OCI-LY7 (cell line): ENCODE measurements around the gene PTPRE. TPM values are rescaled to one million over a fixed set of nuclear protein-coding genes. Genes with fewer than 3 reads are reported as not detected.

Experiments used
- BruUV-seq: library from RNA; stranded (reverse); fragments of 400-500 nt; replicated peaks from 2 replicates; lab custom pipeline; 2021; lab: Mats Ljungman, UMichigan
- CTCF ChIA-PET: fragments of 300-600 bp; sonication (Branson Sonifier 250); formaldehyde crosslinking; loops from one replicate; lab custom pipeline; 2022; ENCODE audit warnings: antibody characterized with exemption; ENCODE audit not compliant: unreplicated experiment; lab: Charles Lee
- POLR2A ChIA-PET: fragments of 300-600 bp; sonication (Branson Sonifier 250); formaldehyde crosslinking; loops from one replicate; lab custom pipeline; 2022; ENCODE audit warnings: antibody characterized with exemption; lab: Charles Lee
- DNase-seq: peaks from one replicate; pipeline ENCODE4 v3.0.0-alpha.2; 2015; ENCODE audit warnings: low spot score
- H2AFZ ChIP-seq: fragments of 200-600 bp; sonication (generic), shearing (Covaris generic); 2 replicates; pipeline ENCODE4 v1.6.1; 2014; ENCODE audit warnings: mild to moderate bottlenecking, antibody characterized with exemption, low read length, moderate library complexity
- H3K27ac ChIP-seq: fragments of 200-600 bp; sonication (generic); 2 replicates; pipeline ENCODE4 v1.5.1; 2014; ENCODE audit warnings: mixed run types, low read depth, mild to moderate bottlenecking, moderate library complexity, low read length, inconsistent platforms; ENCODE audit not compliant: poor library complexity, severe bottlenecking
- H3K36me3 ChIP-seq: fragments of 200-600 bp; sonication (generic); 2 replicates; pipeline ENCODE4 v1.6.1; 2014; ENCODE audit warnings: mild to moderate bottlenecking, antibody characterized with exemption, low read length, moderate library complexity, mixed read lengths; ENCODE audit not compliant: insufficient read depth
- H3K4me1 ChIP-seq: fragments of 200-600 bp; sonication (generic); 2 replicates; pipeline ENCODE4 v1.5.1; 2014; ENCODE audit warnings: mild to moderate bottlenecking, low read length; ENCODE audit not compliant: insufficient read depth, poor library complexity, severe bottlenecking
- H3K4me2 ChIP-seq: fragments of 200-600 bp; sonication (generic); 2 replicates; pipeline ENCODE4 v1.6.1; 2014; ENCODE audit warnings: mild to moderate bottlenecking, low read length
- H3K4me3 ChIP-seq: fragments of 200-600 bp; sonication (generic); 2 replicates; pipeline ENCODE4 v1.5.1; 2014; ENCODE audit warnings: mild to moderate bottlenecking, low read depth, low read length; ENCODE audit not compliant: poor library complexity, severe bottlenecking
- H3K79me2 ChIP-seq: fragments of 200-600 bp; sonication (generic); 2 replicates; pipeline ENCODE4 v1.6.1; 2016; ENCODE audit warnings: low read depth, mild to moderate bottlenecking, low read length, moderate library complexity, mixed read lengths; ENCODE audit not compliant: insufficient read depth
- H3K9me2 ChIP-seq: fragments of 200-600 bp; sonication (generic); 2 replicates; pipeline ENCODE4 v1.6.1; 2016; ENCODE audit warnings: mild to moderate bottlenecking, low read length, mixed read lengths; ENCODE audit not compliant: insufficient read depth
- H3K9me3 ChIP-seq: fragments of 200-600 bp; sonication (generic); 2 replicates; pipeline ENCODE4 v1.6.1; 2014; ENCODE audit warnings: mild to moderate bottlenecking, mixed run types, low read length, mixed read lengths
- H4K20me1 ChIP-seq: fragments of 200-600 bp; sonication (generic); 2 replicates; pipeline ENCODE4 v1.6.1; 2014; ENCODE audit warnings: mild to moderate bottlenecking, antibody characterized with exemption, low read length, moderate library complexity, mixed read lengths; ENCODE audit not compliant: insufficient read depth
- EZH2phosphoT487 ChIP-seq: fragments of 200-600 bp; sonication (generic); IDR thresholded peaks from 2 replicates; pipeline ENCODE4 v1.6.1; 2018; ENCODE audit warnings: low read depth, borderline replicate concordance, mild to moderate bottlenecking, mixed run types, antibody characterized with exemption, low read length, moderate library complexity, mixed read lengths
- intact Hi-C: fragments of 100-400 bp; cut with micrococcal nuclease; formaldehyde crosslinking; loops from one replicate; pipeline ENCODE4 v1.10.0; 2022; ENCODE audit not compliant: unreplicated experiment
- total RNA-seq, 2 experiments: library from RNA; depleted of rRNA in 1 of 2; stranded (reverse); fragments of >200 nt in 1 of 2; shearing (Covaris generic) in 1 of 2; gene quantifications; 2 replicates each; pipeline ENCODE4 v1.2.3, GENCODE V29; 2014 to 2022
- TF ChIP-seq, protein P1 (sequence below): fragments of 200-600 bp; sonication (generic); conservative IDR thresholded peaks from 2 replicates; pipeline ENCODE4 v1.5.1; 2014; ENCODE audit warnings: mild to moderate bottlenecking, antibody characterized with exemption, low read length, moderate library complexity, mixed read lengths

The PTPRE gene
- total RNA-seq, 2 experiments from 2014 or later: 6.8 to 8.3 TPM

DNA sequence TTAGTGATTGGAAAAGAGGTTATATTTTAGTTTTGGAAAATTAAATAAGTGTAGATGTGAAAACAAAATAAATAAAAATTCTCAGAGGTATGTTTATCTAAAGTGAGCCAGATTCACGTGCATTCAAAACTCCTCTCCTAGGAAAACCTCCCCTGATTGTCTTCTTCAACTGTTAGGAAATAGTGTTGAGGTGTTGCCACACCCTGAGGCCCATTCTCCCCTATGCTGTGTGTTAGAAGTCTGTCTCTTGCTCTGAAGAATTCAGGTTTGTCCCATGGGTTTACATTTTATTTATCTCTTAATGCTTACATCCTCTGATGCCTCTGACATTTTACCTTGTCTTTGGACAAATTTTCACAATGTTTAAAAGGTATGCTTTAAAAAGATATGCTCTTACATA lies 40.3 kb downstream of the PTPRE start:
- Histone ChIP-seq H3K4me1 (peaks cover 16% of the 10 kb centered on the region), H2AFZ (no peak overlapping the region), H3K9me2 (no peaks in the 10 kb centered on the region), H3K4me3 (no peak overlapping the region), H3K79me2 (no peaks in the 10 kb centered on the region), H3K4me2 (no peak overlapping the region), H4K20me1 (no peaks in the 10 kb centered on the region), H3K36me3 (no peaks in the 10 kb centered on the region), H3K9me3 (no peaks in the 10 kb centered on the region), H3K27ac (no peak overlapping the region)
- CTCF ChIA-PET: no interaction called here
- TF ChIP-seq EZH2phosphoT487: no peak
- TF ChIP-seq, protein P1, sequence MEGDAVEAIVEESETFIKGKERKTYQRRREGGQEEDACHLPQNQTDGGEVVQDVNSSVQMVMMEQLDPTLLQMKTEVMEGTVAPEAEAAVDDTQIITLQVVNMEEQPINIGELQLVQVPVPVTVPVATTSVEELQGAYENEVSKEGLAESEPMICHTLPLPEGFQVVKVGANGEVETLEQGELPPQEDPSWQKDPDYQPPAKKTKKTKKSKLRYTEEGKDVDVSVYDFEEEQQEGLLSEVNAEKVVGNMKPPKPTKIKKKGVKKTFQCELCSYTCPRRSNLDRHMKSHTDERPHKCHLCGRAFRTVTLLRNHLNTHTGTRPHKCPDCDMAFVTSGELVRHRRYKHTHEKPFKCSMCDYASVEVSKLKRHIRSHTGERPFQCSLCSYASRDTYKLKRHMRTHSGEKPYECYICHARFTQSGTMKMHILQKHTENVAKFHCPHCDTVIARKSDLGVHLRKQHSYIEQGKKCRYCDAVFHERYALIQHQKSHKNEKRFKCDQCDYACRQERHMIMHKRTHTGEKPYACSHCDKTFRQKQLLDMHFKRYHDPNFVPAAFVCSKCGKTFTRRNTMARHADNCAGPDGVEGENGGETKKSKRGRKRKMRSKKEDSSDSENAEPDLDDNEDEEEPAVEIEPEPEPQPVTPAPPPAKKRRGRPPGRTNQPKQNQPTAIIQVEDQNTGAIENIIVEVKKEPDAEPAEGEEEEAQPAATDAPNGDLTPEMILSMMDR: no peak
- no peak for DNase-seq
- no TSS peak for BruUV-seq
- intact Hi-C loops: no loop called here
- POLR2A ChIA-PET: no interaction called here

DNA sequence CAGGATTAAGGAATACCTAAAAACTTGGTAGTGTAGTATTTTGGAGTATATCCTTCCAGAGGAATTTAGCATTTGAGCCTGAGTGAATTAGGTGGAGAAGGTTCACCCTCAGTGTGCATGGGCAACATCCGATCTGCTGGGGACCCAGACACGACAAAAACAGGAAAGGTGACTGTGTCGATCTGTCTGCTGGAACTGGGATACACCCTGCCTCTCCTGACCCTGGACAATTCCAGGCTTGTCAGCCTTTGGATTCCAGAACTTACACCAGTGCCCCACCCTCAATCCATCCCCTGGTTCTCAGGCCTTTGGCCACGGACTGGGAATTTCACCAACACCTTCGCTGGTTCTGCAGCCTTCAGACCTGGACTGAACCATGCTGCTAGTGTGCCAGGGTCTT lies 41.9 kb downstream of the PTPRE start:
- CTCF ChIA-PET: no interaction called here
- TF ChIP-seq, protein P1: no peak
- no peak for TF ChIP-seq EZH2phosphoT487
- H4K20me1 ChIP-seq: no peaks in the 10 kb centered on the region
- no peak overlapping the region for H3K27ac ChIP-seq
- no peaks in the 10 kb centered on the region for H3K36me3 ChIP-seq
- DNase-seq: no peak
- H3K4me2 ChIP-seq: no peak overlapping the region
- no peak overlapping the region for H3K4me3 ChIP-seq
- no TSS peak for BruUV-seq
- no peaks in the 10 kb centered on the region for H3K9me2 ChIP-seq
- POLR2A ChIA-PET: no interaction called here
- intact Hi-C loops: no loop called here
- no peaks in the 10 kb centered on the region for H3K9me3 ChIP-seq
- no peak overlapping the region for H2AFZ ChIP-seq
- no peaks in the 10 kb centered on the region for H3K79me2 ChIP-seq
- peaks cover 16% of the 10 kb centered on the region for H3K4me1 ChIP-seq

DNA sequence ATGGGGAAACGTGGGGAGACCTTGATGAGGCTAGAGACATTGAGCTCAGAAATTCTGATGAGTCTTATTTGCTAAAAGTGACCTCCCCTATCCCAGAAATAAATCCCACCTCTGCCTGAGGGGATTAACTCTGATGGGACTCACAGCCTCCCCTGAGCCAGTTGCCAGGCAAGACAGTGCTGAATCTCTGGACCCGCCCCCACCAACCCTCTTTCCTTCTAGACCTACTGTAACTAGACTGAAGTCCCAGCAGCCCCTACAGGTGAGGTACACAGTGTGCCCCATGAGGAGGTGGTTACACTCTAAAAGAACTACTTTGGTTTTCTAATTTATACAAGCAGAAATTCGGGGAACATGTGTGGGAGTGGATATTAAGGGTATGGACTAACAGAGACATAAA lies 42.9 kb downstream of the PTPRE start:
- H3K4me2 ChIP-seq: no peak overlapping the region
- ChIA-PET POLR2A (no interaction called here), CTCF (no interaction called here)
- intact Hi-C loops: no loop called here
- TF ChIP-seq EZH2phosphoT487: no peak
- TF ChIP-seq, protein P1: no peak
- no peaks in the 10 kb centered on the region for H3K79me2 ChIP-seq
- no peak for DNase-seq
- no peaks in the 10 kb centered on the region for H3K36me3 ChIP-seq
- no peak overlapping the region for H3K27ac ChIP-seq
- H3K9me3 ChIP-seq: no peaks in the 10 kb centered on the region
- H2AFZ ChIP-seq: no peak overlapping the region
- H3K4me3 ChIP-seq: no peak overlapping the region
- no peaks in the 10 kb centered on the region for H3K9me2 ChIP-seq
- peaks cover 16% of the 10 kb centered on the region for H3K4me1 ChIP-seq
- H4K20me1 ChIP-seq: no peaks in the 10 kb centered on the region
- BruUV-seq: no TSS peak
